HG03103 (cell line): ENCODE measurements around the gene F10.

Source experiments
- ATAC-seq: cut with Tn5 transposase; IDR thresholded peaks from one replicate; pipeline ENCODE4 v1.9.1; 2021; ENCODE audit warnings: low read depth; ENCODE audit not compliant: unreplicated experiment

Gene F10

DNA sequence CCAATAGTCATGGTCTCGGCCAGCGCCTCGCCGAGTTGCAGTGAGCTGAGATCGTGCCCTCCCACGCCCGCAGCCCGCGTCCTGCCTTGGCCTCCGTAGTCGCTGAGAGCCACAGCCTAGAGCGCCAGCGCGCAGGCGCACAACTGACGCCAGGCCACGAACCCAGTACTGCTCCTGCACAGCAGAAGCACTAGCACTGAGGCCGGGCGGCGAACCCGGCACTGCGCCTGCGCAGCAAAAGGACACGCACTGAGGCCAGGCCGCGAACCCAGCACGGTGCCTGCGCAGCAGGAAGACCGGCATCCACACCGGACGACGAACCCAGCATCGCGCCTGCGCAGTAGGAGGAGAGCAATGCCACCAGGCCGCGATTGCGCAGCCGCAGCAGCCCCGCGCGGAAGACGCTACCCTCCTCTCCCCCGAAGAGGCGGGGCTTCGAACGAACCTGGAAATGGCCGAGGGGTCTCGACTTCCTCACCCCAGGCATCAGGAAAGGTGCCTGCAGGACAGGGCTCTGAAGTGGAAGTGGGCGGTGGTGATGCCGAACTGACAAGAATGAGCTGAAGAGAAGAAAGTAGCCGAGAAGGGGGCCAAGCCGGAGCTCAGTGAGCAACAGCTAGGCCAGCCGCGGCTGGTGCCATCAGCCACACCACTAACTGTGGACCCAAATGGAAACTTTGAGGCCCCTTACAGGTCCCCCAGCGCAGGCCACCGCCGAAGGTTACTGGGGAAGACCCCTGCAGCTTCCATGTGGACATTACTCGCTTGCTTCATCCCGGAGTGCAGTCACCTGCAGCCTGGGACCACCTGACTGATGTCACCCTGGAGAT, 7.5 kb downstream of the F10 start:
- ATAC-seq: no peak

DNA sequence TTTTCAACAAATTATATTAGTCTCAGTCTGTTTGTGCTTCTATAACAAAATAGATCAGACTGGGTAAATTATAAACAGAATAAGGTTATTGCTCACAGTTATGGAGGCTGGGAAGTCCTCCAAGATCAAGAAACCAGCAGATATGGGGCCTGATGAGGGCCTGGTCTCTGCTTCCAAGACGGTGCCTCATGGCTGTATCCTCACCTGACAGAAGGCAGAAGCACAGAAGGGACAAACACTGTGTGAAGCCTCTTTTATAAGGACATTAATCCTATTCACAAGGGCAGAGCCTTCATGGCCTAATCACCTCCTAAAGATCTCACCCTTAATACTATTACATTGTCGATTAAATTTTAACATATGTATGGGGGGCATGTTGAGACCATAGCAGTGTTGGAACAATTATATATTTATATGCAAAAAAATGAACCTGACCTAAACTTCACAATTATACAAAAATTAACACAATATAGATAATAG, 12.7 kb downstream of the F10 start:
- ATAC-seq: no peak

DNA sequence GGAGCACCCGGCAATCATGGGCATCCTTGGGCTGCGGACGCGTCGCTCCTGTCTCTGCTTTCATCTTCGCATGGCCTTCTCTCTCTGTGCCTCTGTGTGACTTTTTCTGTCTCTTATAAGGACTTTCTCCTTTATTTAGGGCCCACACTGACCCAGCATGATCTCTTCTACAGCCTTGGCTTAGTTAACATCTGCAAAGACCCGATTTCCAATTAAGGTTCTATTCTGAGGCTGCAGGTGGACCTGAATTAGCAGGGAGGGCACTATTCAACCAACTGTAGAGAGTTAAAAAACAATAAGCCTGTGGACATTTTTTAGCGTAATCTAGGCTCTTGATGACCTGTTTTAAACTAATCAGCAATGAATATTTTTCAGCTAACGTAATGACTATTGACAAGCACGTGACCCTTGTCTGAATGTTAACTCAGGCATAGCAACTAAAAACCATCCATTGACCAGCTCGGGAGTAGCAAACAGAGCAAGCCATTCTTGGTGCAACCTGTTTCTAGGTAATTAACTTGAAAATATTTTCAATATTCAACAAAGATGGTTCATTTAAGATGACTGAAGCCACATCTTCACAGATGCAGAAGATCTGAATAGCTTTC, 15.2 kb downstream of the F10 start:
- no peak for ATAC-seq

DNA sequence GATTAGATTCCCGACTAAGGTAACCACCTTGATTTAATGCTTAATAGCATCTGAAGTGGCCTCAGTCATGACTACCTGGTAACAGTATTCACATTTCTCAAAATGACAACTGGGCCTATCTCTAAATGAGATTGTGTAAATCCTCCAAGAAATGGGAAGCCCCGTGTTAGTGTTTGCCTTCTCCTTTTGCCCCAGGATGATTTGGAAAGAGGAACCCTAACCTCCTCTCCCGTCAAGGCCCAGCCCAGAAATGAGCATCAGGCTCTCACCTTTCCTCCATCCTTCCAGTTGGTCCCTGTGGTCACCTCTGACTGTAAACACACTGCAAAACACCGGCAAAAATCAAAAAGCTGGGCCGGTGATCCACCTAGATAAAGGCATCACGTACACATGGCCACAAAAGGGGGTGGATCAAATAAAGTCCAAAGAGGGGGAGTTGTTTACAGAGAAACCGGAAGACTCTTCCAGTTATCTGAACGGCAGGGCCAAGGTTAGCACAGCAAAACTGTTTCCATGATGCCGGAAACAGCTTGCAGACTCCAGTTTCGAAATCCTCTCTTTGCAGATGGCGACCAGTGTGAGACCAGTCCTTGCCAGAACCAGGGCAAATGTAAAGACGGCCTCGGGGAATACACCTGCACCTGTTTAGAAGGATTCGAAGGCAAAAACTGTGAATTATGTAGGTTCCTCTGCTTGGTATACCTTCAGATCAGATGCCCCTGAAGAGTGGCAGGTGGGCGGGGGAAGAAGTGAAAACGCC, 16.4 kb downstream of the F10 start:
- no peak for ATAC-seq

DNA sequence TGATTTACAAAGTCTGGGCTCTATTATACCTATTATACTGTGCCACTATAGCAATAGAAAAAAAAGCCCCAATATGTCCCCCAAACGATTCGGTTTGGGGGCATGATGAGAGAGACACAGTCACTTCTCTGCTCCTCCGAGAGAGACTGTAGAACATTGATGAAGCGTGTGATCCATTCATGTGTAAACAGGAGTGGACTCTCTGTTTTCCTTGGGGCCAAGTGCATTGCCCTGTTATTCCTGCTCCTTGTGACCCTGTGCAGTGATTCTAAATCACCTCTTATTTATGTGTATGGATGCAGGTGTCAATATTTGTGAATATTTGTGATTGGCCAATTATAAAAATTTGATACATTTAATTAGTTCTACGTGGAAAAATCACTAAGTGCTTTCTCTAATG, 17.0 kb downstream of the F10 start:
- ATAC-seq: no peak

DNA sequence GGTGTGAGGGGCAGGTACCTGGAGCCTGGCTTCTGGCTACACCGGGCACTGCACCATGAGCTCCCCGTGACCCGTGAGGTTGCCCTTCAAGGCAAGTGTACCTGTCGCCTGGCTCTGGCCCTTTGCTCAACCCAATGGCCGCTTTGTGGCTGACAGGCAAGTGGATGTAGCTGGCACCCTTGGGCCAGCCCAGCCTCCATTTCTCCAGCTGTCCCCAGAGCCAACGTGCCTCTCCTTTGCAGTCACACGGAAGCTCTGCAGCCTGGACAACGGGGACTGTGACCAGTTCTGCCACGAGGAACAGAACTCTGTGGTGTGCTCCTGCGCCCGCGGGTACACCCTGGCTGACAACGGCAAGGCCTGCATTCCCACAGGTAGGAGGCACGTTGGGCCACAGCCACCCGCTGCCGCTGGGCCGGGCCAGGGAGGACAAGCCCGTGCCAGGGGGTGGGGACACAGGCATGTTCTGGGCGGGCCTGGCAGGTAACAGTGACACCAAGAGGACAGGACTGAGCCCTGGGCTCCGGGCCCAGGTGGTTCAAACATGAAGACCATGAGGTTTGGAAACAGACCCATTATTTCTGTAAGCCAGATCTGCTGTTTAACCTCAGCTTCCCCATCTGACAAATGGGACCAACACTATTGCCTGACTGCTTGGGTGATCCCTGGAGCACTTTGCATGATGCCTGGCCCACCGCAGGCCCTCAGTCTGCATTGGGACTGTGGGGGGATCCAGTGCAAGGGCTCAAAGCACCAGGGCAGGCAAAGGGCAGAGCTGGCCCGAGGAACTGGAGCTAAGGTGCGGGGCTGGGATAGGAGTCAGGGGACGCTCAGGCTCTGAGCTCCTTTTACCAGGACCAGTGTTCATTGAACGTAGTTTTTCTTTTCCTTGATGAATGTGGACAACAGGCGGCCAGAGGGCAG, 18.3 kb downstream of the F10 start:
- ATAC-seq: no peak

DNA sequence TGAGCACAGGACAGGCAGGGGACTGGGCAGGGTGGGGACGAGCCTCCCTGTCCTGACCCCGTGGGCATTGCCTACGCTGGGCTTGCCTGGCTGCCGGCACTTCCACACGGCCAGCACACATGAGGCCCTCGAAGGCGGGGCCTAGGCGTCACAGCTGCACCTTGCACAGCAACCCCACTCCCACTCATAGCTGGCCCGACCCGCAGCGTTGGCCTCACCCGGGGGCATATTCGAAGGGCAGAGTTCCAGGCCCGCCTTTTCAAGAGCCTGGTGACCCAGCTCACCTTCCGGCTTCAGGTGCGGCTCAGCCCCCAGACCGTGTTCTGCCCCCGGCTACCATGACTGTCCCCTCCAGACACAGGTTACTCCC, 19.0 kb downstream of the F10 start:
- no peak for ATAC-seq

DNA sequence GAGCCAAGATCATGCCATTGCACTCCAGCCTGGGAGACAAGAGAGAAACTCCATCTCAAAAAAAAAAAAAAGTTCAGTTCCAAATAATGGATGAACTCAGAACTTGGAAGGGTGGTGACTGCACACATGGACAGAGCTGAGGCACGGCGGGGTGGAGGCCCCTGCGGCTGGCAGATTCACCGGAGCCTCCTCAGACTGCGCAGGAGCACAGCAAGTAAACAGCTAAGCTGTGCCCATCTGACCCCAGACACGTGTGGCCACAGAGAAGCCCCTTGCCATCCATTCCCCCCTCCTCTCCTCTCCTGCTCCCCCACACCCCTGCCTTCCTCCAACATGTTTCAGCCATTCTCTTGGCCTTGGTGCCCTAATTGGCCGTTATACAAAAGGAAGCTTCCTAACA, 20.3 kb downstream of the F10 start:
- ATAC-seq: no peak

DNA sequence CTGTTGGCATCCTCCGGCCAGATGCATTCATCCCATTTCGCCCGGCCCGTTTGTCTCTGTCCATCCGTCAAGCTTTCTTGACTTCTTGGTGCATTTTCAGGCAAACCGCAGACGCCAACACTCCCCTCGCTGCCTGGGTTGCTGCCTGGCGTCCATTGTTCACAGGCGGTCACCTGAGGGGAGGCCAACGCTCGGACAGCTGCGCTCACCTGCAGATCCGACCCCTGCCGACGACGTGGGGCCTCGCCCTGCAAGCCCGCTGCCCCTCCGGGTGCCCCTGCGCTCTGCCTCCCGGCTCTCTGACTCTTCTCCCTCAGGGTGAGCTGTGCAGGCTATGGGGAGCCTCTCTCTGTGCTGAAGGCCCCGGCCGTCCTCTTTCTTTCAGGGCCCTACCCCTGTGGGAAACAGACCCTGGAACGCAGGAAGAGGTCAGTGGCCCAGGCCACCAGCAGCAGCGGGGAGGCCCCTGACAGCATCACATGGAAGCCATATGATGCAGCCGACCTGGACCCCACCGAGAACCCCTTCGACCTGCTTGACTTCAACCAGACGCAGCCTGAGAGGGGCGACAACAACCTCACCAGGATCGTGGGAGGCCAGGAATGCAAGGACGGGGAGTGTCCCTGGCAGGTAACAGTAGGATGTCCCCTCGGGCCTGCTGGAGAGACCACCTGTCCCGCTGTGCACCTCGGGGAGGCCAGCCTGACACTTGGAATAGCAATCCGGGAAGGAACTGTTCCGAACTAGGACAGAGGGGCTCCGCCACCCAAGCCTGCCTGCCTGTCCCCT, 21.1 kb downstream of the F10 start:
- ATAC-seq: no peak

DNA sequence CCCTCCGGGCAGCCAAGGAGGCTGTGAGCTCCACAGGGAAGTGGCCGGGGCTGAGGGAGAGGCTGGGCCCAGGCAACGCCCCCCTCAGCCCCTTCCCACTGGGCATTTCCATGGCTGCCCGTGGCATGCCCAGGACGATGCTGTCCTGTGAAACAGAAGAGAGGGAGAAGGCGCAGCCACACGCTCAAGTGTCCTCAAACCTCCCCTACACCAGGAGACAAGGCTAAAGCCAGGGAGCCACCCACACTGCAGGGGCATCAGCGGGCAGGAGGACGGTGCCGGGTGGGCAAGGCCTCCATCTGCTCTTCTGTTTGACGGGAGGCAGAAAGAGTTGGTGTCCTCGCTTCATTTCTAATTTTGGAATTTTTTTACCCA, 21.6 kb downstream of the F10 start:
- no peak for ATAC-seq

DNA sequence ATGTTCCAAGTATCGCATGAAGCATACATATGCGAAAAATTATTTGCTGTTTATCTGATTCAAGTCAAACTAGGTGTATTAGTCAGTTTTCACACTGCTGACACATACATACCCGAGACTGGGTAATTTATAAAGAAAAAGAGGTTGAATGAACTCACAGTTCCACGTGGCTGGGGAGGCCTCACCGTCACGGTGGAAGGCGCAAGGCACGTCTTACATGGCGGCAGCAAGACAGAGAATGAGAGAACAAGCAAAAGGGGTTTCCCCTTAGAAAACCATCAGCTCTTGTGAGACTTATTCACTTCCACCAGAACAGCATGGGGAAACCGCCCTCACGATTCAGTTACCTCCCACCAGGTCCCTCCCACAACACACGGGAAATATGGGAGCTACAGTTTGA, 22.9 kb downstream of the F10 start:
- ATAC-seq: no peak

DNA sequence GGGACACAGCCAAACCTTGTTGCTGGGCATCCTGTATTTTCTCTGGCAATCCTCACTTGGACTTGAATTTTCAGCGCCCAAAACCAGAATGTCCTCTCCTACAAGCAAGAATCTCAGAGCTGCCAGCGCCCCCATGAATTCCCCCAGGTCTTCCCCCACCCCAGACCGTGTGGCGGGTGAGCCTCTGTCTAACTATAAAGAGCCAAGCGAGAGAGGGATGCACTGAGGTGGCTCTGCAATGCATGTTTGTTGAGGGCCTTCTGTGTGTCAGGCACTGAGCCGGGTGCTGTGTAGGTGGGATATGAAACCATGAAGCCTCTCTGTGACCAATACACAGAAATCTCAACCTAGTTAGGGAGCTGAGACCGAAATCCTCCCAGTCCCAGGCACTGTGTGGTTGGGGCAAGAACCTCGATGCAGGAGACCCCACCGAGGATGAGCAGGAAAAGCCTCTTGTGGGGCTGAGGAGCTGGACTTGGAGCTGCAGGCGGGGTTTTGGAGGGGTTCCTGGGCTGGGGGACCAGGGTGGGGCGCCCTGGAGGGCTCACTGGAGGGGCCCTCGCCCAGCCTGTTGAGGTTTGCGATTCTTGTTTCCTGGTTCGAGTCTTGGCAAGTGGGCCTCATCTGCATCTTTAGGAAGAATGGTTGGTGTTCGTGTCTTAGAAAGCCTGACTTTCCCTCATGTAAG, 23.5 kb downstream of the F10 start:
- ATAC-seq: no peak

DNA sequence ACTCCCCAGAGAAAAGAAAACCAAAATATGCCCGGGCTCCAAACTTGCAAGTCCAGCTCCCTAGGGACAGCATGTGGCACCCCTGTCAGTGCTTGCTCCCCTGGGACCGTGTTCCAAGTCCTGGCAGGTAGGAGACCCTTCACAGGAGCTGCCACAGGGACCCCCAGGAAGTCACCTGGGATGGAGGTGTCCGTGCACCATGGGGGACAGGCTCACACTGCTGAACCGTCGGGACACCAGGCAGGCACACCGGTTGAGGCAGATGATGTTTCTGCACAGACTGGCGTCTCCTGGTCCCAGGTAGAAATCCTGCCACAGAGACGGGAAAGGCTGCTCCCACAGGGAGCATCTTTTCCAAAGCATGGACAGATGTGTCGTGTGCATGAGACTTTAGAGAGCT, 24.2 kb downstream of the F10 start:
- no peak for ATAC-seq

DNA sequence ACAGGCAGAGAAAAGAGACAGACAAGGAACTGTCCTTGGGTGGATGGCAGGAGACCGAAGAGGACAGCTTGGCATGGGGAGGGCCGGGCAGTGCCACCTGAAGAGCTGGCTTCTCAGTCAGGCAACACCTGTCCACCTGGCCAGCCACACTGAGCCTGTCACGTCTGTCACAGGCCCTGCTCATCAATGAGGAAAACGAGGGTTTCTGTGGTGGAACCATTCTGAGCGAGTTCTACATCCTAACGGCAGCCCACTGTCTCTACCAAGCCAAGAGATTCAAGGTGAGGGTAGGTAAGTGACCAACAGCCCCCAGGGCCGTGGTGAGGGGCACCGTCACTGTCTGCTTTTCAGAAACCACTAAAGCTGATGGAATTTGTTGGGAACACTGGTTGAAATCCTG, 24.6 kb downstream of the F10 start:
- no peak for ATAC-seq

DNA sequence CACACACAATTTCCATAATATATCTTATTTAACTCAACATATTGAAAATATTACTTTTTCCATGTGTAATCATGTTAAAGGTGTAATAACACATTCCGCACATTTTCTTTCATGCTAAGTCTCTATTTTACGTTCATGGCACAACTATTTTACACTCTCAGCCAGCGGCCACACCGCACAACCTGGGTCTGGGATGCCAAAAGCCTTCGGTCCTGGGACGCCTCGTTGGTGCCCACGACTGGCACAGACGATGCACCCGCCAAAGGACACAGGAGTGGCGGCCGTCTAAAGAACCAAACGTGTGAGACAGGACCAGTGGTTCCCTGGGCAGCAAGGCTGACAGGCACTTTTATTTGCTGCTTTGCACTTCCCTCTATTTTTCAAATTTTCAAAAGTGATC, 25.8 kb downstream of the F10 start:
- no peak for ATAC-seq

DNA sequence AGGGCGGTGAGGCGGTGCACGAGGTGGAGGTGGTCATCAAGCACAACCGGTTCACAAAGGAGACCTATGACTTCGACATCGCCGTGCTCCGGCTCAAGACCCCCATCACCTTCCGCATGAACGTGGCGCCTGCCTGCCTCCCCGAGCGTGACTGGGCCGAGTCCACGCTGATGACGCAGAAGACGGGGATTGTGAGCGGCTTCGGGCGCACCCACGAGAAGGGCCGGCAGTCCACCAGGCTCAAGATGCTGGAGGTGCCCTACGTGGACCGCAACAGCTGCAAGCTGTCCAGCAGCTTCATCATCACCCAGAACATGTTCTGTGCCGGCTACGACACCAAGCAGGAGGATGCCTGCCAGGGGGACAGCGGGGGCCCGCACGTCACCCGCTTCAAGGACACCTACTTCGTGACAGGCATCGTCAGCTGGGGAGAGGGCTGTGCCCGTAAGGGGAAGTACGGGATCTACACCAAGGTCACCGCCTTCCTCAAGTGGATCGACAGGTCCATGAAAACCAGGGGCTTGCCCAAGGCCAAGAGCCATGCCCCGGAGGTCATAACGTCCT, 26.4 kb downstream of the F10 start:
- ATAC-seq: no peak

DNA sequence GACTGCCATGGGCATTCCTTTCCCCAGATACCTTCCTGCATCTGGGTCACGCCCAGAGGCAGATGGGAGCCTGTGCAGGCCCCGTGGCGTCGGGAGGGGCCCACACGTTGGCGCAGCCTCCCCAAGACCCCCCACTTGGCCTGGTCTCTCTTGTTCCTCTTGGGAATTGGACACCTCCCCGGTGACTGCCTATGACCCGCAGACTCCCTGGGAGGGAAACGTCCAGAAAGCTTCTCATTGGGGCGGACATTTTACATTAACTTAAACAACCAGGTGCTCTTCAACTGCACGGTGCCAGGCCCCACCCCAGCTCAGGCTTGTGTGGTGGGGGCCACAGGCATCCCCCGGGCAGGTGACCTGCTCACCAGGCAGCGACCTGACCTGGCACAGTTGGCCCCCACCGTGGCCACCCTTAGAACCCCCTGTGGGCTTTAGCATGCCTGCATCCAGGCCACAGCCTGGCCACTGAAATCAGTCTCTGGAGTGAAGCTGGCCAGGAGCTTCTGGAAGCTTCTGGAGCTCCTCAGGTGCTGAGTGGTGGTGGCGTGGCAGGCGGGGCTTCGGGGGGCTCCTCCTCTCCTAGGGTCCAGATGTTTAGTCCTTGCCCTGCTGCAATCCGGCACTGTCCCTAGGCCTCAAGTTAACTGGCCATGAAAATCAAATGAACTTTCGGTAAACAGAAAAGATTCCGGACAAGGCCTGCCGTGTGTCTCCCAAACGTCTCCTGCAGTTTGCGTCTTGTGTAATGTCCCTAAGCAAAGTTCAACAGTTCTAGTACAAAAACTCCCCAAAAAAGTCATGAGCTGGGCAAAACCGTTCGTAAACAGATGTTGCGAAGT, 27.3 kb downstream of the F10 start:
- no peak for ATAC-seq
